Loucy (cell line): Measurements from ENCODE around the gene SKA1.
"Not testable (repeated sequence)": the region's sequence is repeated elsewhere in the genome, so short reads cannot be mapped to it uniquely, and the experiment has no call there.

Experiments used
- EZH2phosphoT487 ChIP-seq: fragments of 200-600 bp; IDR thresholded peaks from 2 replicates; pipeline ENCODE4 v1.6.1; 2018; ENCODE audit warnings: antibody characterized with exemption, mild to moderate bottlenecking, moderate library complexity, borderline replicate concordance
- TF ChIP-seq, protein P1 (sequence below): fragments of 200-600 bp; sonication (generic); conservative IDR thresholded peaks from 2 replicates; pipeline ENCODE4 v1.5.1; 2014; ENCODE audit warnings: mild to moderate bottlenecking, antibody characterized with exemption, low read length

GRCh38 chr18:50436742-50437141 is 61.9 kb downstream of the SKA1 start:
- TF ChIP-seq, protein P1, sequence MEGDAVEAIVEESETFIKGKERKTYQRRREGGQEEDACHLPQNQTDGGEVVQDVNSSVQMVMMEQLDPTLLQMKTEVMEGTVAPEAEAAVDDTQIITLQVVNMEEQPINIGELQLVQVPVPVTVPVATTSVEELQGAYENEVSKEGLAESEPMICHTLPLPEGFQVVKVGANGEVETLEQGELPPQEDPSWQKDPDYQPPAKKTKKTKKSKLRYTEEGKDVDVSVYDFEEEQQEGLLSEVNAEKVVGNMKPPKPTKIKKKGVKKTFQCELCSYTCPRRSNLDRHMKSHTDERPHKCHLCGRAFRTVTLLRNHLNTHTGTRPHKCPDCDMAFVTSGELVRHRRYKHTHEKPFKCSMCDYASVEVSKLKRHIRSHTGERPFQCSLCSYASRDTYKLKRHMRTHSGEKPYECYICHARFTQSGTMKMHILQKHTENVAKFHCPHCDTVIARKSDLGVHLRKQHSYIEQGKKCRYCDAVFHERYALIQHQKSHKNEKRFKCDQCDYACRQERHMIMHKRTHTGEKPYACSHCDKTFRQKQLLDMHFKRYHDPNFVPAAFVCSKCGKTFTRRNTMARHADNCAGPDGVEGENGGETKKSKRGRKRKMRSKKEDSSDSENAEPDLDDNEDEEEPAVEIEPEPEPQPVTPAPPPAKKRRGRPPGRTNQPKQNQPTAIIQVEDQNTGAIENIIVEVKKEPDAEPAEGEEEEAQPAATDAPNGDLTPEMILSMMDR, result not testable (repeated sequence)
- not testable (repeated sequence) for TF ChIP-seq EZH2phosphoT487
